GM18498 (cell line): Measurements from ENCODE around the gene SOX13.
"Not testable (repeated sequence)": the region's sequence is repeated elsewhere in the genome, so short reads cannot be mapped to it uniquely, and the experiment has no call there.

Experiments
- ATAC-seq: cut with Tn5 transposase; IDR thresholded peaks from one replicate; pipeline ENCODE4 v1.9.1; 2021; ENCODE audit warnings: mild to moderate bottlenecking, moderate library complexity; ENCODE audit not compliant: unreplicated experiment

Gene SOX13

DNA sequence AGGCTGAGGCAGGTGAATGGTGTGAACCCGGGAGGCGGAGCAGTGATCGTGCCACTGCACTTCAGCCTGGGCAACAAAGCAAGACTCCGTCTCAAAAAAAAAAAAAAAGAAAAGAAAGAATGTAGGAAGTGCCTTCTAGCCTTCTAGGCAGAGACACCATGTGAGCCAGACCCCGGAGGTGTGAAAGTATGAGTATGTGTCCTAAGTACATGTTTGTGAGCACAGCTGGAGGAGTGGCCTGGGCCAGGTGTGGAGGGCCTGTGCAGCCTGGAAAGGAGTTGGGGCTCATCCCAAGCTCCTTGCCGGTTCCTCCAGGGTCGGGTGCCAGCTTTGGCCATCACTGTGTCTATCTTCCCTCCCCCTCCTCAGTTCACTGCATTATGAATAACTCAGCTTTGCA is 13.0 kb downstream of the SOX13 start:
- ATAC-seq = no peak

DNA sequence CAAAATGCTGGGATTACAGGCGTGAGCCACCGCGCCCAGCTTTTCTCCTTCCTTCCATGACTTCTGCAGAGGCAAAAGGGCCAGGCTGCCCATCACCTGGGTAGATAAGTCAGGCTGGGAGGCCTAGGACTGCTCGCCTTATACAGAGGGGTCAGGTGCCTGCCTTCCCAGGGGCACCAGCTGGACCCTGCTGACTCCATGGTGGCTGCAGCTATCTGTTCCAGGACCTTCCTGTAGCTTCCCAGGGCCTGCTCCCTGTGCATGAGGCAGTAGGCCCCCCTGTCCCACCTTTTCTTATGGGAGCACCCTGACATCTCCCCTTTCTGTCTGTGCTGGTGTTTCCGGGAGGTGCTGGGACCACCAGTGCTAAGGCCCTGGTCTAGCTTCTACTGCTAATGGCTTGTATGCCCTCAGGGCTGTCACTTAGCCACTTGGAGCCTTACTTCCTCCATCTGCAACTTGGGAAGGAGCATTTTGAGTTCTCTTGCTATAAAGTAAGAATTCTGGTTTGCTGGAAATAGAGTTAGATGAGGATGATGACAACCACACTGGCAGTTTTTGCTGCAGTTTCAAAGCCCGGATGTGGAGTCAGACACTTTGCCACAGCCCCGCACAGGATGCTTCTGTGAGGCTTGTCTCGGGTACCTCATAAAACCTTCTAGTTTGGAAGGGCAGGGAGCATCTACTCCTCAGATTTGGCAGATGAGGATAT is 14.4 kb downstream of the SOX13 start:
- ATAC-seq = no peak

GRCh38 chr1:204087893-204088528 is 15.1 kb downstream of the SOX13 start:
- no peak for ATAC-seq

GRCh38 chr1:204088596-204088995 is 15.7 kb downstream of the SOX13 start:
- ATAC-seq = no peak

DNA sequence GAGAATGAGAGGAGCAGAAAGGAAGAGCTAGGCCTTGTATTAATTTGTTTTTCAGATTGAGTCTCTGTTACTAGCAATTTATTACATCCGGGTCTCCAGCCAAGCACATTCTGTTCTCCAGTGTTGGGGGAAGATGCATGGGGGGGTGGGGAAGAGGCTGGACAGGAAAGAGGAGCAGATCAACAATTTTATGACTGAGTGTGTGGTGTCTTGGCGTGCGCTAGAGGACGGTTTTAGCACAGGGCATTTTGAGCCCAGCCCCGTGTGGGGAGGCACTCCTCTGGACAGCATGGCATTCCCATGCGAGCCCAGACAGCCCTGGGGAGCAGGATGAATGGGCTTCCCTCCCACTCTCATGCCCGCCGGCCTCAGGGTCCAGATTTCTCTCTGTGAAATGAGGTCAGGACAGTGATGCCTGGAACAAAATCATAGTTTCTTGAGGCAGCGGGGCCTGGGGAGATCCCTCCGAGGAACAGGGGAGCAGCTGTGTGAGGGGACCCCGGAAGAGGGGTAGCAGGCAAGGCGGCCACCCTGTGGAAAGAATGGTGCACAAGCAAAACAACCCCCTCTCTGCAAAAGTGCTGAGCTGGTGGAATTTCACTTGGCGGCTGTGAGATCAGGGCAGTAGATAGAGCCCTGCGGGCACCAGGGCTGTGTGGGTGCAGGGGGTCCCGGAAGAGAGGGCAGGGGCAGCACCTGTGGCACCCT is 16.3 kb downstream of the SOX13 start:
- ATAC-seq = no peak

DNA sequence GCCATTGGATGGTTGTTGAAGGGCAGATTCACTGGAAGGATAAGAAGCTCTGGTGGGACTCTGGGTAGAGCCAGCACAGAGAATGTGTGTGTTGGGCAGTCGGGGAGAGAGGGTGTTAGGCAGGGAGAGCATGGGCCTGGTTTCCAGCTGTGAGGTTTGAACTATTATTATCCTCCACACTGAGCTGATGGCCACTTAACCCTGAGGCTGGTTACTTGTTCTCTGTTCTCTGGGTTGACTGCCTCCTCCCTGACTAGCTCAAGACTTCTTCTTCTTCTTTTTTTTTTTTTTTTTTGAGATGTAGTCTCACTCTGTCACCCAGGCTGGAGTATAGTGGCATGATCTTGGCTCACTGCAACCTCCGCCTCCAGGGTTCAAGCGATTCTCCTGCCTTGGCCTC is 17.2 kb downstream of the SOX13 start:
- not testable (repeated sequence) for ATAC-seq

- no peak for ATAC-seq
Measured at GRCh38 chr1:204091066-204091465, 18.2 kb downstream of the SOX13 start.

GRCh38 chr1:204091787-204092312 is 18.9 kb downstream of the SOX13 start:
- ATAC-seq = no peak

GRCh38 chr1:204092632-204093420 is 19.9 kb downstream of the SOX13 start:
- ATAC-seq = no peak

DNA sequence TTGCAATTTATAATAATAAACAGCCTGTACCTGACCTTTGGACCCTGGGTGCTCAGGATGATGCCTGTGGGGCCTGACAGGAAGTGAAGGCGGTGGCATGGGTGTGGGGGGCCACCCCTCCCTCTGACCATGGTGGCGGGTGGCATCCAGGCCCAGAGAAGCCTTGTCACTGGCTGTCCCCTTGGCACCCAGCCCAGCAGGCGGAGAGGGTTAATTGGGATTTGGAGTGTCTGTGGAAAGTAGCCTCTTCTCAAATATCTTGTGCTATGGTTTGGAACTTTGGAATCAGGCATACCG is 20.5 kb downstream of the SOX13 start:
- ATAC-seq = no peak

GRCh38 chr1:204093781-204094180 is 20.9 kb downstream of the SOX13 start:
- ATAC-seq = no peak

GRCh38 chr1:204094313-204094729 is 21.4 kb downstream of the SOX13 start:
- ATAC-seq = no peak

DNA sequence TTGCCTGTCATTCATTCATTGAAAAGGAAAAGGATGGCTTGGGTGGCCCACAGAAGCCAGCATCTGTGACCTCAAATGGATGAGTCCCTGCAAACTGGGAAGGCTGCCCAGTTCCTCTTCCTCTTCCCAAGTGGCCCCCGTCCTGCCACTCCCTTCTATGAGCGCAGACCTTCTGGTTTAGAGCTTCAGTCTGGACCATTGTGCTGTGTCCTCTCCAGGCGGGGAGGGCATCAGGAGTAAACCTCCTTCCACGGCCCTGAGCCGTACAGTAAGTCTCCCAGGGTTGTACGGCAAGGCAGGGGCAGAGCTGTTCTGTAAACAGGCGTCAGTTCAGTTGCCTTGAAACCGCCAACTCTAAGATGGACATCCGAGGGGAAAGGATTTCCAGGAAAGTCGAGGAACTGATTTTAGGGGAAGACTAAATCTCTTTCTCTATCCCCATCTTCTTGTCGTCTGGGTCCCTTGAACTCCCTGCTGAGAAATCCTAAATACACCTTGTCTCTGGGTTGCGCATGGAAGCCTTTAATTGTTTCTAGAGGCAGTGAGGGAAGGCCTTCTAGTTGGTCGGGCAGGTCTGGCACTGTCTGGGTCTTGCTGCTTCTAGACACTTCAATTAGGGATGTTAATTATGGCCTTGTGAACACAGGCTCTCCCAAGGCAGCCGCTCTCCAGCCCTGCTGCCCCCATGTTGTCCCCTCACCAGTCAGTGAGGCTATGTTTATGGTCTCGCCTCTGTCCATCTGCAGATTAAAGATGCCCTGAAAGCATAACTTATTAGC is 22.1 kb downstream of the SOX13 start:
- ATAC-seq = no peak

- ATAC-seq = no peak
Measured at GRCh38 chr1:204096931-204097330, 24.0 kb downstream of the SOX13 start.

DNA sequence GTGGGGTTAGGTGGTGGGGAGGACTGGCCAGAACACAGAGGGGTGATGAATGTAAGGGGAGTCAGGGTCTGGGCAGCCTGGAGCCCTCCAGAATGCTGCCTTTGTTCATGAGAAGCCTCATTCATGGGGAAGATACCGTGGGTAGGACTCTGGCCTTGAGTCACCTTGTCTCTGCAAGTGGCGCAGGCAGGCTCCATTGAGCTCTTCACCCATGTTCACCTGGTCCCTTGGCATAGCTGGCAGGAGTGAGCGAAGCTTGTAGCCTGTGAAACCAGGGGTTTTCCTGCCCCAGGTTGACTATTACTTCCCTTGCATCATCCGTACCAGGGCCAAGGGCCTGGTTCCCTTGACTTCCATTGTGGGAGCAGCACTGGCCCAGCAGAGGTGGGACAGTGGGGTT is 25.8 kb downstream of the SOX13 start:
- no peak for ATAC-seq

DNA sequence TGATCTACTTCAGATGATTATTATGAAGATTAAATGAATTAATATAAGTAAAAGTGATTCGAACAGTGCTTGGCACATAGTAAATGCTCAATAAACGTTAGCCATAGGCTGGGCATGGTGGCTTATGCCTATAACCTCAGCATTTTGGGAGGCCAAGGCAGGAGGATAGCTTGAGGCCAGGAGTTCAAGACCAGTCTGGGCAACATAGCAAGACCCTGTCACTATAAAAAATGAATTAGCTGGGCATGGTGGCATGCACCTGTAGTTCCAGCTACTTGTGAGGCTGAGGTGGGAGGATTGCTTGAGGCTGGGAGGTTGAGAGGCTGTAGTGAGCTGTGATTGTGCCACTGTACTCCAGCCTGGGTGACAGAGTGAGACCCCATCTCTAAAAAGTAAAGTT is 26.8 kb downstream of the SOX13 start:
- ATAC-seq = not testable (repeated sequence)

- no peak for ATAC-seq
Measured at GRCh38 chr1:204102029-204102611, 29.2 kb downstream of the SOX13 start.

DNA sequence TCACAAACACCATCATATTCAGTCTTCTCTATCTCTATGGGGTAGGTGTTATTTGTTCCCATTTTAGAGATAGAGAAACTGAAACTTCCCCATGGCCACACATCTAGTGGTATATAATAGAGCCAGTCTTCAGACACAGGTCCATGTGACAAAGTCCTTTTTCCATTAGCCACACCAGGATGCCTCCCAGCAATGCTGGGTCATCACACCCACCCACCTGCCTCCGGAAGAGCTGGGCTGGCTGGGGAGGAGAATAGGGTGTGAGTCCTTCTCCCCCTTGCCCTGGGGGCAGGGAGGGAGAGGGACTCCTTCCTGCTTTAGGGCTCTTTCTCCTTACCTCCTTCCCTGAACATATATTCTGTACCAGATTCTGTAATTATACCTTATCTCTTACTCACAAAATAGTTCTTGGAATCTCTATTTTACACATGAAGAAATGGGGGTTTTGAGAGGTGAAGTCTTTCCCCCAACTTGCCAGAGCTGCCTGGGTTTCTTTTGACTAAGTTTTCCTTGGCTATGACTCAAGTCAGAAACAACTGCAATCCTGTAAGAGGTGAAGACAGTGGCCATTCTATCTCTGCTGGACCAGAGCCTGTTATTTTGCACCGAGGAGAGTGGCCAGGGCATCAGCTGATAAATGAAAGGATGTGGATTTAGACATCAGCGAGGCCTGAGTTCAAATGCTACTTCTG is 30.0 kb downstream of the SOX13 start:
- ATAC-seq = no peak

GRCh38 chr1:204103431-204103741 is 30.5 kb downstream of the SOX13 start:
- ATAC-seq = no peak
